HepG2 (cell line): ENCODE data around the gene RABGAP1L. TPM values are rescaled to one million over a fixed set of nuclear protein-coding genes. Genes with fewer than 3 reads are reported as not detected.

ENCODE experiments used
- ELF1 ChIP-seq: sonication (generic); formaldehyde crosslinking; IDR thresholded peaks from 2 replicates; pipeline ENCODE4 v1.4.0; 2020; ENCODE audit warnings: missing genetic modification reagents
- ELF3 ChIP-seq: IDR thresholded peaks from 2 replicates; pipeline ENCODE4 v1.6.1; 2016; ENCODE audit warnings: missing genetic modification reagents, missing compliant biosample characterization
- HOMEZ ChIP-seq: IDR thresholded peaks from 2 replicates; pipeline ENCODE4 v1.6.1; 2016; ENCODE audit warnings: low read depth
- MAFF ChIP-seq: IDR thresholded peaks from 2 replicates; pipeline ENCODE4 v1.6.1; 2011; ENCODE audit warnings: low read depth, low read length, improper control_type of control experiment
- MIXL1 ChIP-seq: IDR thresholded peaks from 2 replicates; pipeline ENCODE4 v1.6.1; 2016
- NFKBIZ ChIP-seq: IDR thresholded peaks from 2 replicates; pipeline ENCODE4 v1.6.1; 2018; ENCODE audit warnings: missing genetic modification reagents, missing compliant biosample characterization
- RARA ChIP-seq: IDR thresholded peaks from 2 replicates; pipeline ENCODE4 v1.6.1; 2016; ENCODE audit warnings: missing genetic modification reagents, missing compliant biosample characterization
- RBM22 ChIP-seq: fragments of 200-400 bp; formaldehyde crosslinking; optimal IDR thresholded peaks from 2 replicates; pipeline ENCODE3; 2017; ENCODE audit warnings: mild to moderate bottlenecking, low read length, moderate library complexity
- SETDB1 ChIP-seq: sonication (generic); formaldehyde crosslinking; IDR thresholded peaks from 2 replicates; pipeline ENCODE4 v1.5.1; 2020; ENCODE audit warnings: missing genetic modification reagents, mild to moderate bottlenecking, borderline replicate concordance
- SIX1 ChIP-seq: sonication (generic); formaldehyde crosslinking; IDR thresholded peaks from 2 replicates; pipeline ENCODE4 v1.4.0; 2020; ENCODE audit warnings: missing genetic modification reagents, borderline replicate concordance
- TFE3 ChIP-seq: IDR thresholded peaks from 2 replicates; pipeline ENCODE4 v1.6.1; 2016
- ZBTB25 ChIP-seq: IDR thresholded peaks from 2 replicates; pipeline ENCODE4 v1.6.1; 2018; ENCODE audit warnings: missing genetic modification reagents
- ZBTB33 ChIP-seq: sonication (generic); formaldehyde crosslinking; IDR thresholded peaks from 2 replicates; pipeline ENCODE4 v1.4.0; 2020; ENCODE audit warnings: missing genetic modification reagents
- ZGPAT ChIP-seq: IDR thresholded peaks from 2 replicates; pipeline ENCODE4 v1.6.1; 2016; ENCODE audit warnings: mild to moderate bottlenecking
- ZNF263 ChIP-seq: sonication (generic); formaldehyde crosslinking; IDR thresholded peaks from 2 replicates; pipeline ENCODE4 v1.4.0; 2020; ENCODE audit warnings: missing genetic modification reagents
- ZNF281 ChIP-seq: sonication (generic); formaldehyde crosslinking; IDR thresholded peaks from 2 replicates; pipeline ENCODE4 v1.4.0; 2020; ENCODE audit warnings: missing genetic modification reagents, borderline replicate concordance
- ZNF556 ChIP-seq: sonication (generic); formaldehyde crosslinking; IDR thresholded peaks from 2 replicates; pipeline ENCODE4 v1.4.0; 2020; ENCODE audit warnings: mild to moderate bottlenecking, missing genetic modification reagents, borderline replicate concordance
- ZNF563 ChIP-seq: sonication (generic); formaldehyde crosslinking; IDR thresholded peaks from 2 replicates; pipeline ENCODE4 v1.8.0; 2022; ENCODE audit warnings: mild to moderate bottlenecking, moderate library complexity, missing genetic modification reagents
- ZNF850 ChIP-seq: sonication (generic); formaldehyde crosslinking; conservative IDR thresholded peaks from 2 replicates; pipeline ENCODE4 v1.9.0; 2021; ENCODE audit warnings: mild to moderate bottlenecking, missing genetic modification reagents
- polyA plus RNA-seq, 8 experiments: library from polyadenylated mRNA; depleted of rRNA in 3 of 8; stranded (reverse) in 7 of 8; unstranded in 1 of 8; fragments of >200 nt; fragmentation: Illumina TruSeq in 4 of 8; extraction: Trizol in 4 of 8; gene quantifications; 2 replicates each; pipeline versions ENCODE4 v1.2.1 to v1.2.3, GENCODE V29; 2011 to 2016; ENCODE audit warnings: low read depth in 4 of 8, missing spikeins in 1 of 8, mixed read lengths in 1 of 8; ENCODE audit not compliant: insufficient read depth in 1 of 8
- total RNA-seq, 5 experiments: library from RNA; depleted of rRNA; stranded (reverse); fragments of >200 nt; fragmentation: Illumina TruSeq; extraction: Trizol; gene quantifications; 2 replicates each; pipeline ENCODE4 v1.2.3, GENCODE V29; 2016; ENCODE audit warnings: low read depth in 1 of 5

RABGAP1L gene
- total and polyA plus RNA-seq, 2 of the 13 experiments (the other 11 are each of a cell fraction or from before 2014, with no cell fraction given): 7.9 to 22.6 TPM

GRCh38 chr1:174942547-174943255 lies 783.4 kb downstream of the RABGAP1L start (continued):
- peak; percentile 71 for TF ChIP-seq ZGPAT
- TF ChIP-seq NFKBIZ (CRISPR knock-in tag): peak; percentile 50; the same call in 1 of the 2 replicates
- TF ChIP-seq ZNF850 (CRISPR knock-in tag): no peak
- peak; percentile 31; the same call in 1 of the 2 replicates for TF ChIP-seq ZNF281 (CRISPR knock-in tag)
- TF ChIP-seq SIX1 (CRISPR knock-in tag): peak; percentile 26; the same call in 1 of the 2 replicates
- peak; percentile 93 for TF ChIP-seq HOMEZ
- peak; percentile 74 for TF ChIP-seq MIXL1 (CRISPR knock-in tag)
- peak; percentile 97 for TF ChIP-seq ZNF263 (CRISPR knock-in tag)
- TF ChIP-seq ZBTB33 (CRISPR knock-in tag): 0 out of 2 replicates have a peak, but pooled peaks have one; percentile 12
- no peak for TF ChIP-seq SETDB1 (CRISPR knock-in tag)
- no peak for TF ChIP-seq MAFF
- peak; percentile 79 for TF ChIP-seq RARA (CRISPR knock-in tag)
- peak; percentile 23; the same call in 1 of the 2 replicates for TF ChIP-seq ELF1 (CRISPR knock-in tag)
- TF ChIP-seq ZNF563 (CRISPR knock-in tag): no peak
- TF ChIP-seq TFE3 (CRISPR knock-in tag): peak; percentile 58; the same call in 1 of the 2 replicates
- TF ChIP-seq ELF3: peak; percentile 79
- TF ChIP-seq ZBTB25 (CRISPR knock-in tag): peak; percentile 69; the same call in 1 of the 2 replicates
- no peak for TF ChIP-seq RBM22
- TF ChIP-seq ZNF556 (CRISPR knock-in tag): peak; percentile 54; the same call in 1 of the 2 replicates
